MM.1S (cell line): ENCODE measurements around the gene ZNRF1.

ENCODE experiments used
- EZH2 ChIP-seq: fragments of 300-600 bp; sonication (generic); optimal IDR thresholded peaks from 2 replicates; pipeline ENCODE3; 2017; ENCODE audit warnings: low read depth, mild to moderate bottlenecking, antibody characterized with exemption, low read length, mixed read lengths
- EZH2phosphoT487 ChIP-seq: fragments of 300-600 bp; sonication (generic); IDR thresholded peaks from 2 replicates; pipeline ENCODE4 v1.6.1; 2018; ENCODE audit warnings: antibody characterized with exemption, low read length
- TF ChIP-seq, protein P1 (sequence below): fragments of 300-600 bp; sonication (generic); IDR thresholded peaks from 2 replicates; pipeline ENCODE4 v1.5.1; 2016; ENCODE audit warnings: antibody characterized with exemption, low read length, mixed read lengths

DNA sequence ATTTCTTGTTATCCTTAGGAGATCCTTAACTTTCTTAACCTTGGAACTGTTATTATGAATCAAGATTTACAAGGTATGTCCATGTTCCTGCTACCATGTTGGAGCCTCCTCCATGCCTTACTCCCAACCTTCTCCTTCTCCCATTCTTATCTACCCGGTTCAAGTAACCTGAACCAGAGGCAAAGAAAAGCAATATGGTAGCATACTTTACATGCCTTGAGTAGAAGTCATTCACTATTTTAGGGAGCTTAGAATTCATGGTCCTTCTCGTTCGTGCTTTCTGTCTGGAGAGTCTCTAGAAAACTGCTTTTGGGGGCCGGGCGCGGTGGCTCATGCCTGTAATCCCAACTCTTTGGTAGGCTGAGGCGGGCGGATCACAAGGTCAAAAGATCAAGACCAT lies 80.1 kb downstream of the ZNRF1 start:
- TF ChIP-seq, protein P1, sequence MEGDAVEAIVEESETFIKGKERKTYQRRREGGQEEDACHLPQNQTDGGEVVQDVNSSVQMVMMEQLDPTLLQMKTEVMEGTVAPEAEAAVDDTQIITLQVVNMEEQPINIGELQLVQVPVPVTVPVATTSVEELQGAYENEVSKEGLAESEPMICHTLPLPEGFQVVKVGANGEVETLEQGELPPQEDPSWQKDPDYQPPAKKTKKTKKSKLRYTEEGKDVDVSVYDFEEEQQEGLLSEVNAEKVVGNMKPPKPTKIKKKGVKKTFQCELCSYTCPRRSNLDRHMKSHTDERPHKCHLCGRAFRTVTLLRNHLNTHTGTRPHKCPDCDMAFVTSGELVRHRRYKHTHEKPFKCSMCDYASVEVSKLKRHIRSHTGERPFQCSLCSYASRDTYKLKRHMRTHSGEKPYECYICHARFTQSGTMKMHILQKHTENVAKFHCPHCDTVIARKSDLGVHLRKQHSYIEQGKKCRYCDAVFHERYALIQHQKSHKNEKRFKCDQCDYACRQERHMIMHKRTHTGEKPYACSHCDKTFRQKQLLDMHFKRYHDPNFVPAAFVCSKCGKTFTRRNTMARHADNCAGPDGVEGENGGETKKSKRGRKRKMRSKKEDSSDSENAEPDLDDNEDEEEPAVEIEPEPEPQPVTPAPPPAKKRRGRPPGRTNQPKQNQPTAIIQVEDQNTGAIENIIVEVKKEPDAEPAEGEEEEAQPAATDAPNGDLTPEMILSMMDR: no peak
- no peak for TF ChIP-seq EZH2phosphoT487
- no peak for TF ChIP-seq EZH2
